HCT116 (cell line): ENCODE results near the gene FOXP2. TPM values are rescaled to one million over a fixed set of nuclear protein-coding genes. Genes with fewer than 3 reads are reported as not detected.

Source experiments
- ATAC-seq: fragments of 200-7000 bp; cut with Tn5 transposase; 2 replicates; pipeline ENCODE4 v1.9.1; 2020; ENCODE audit warnings: mild to moderate bottlenecking, moderate library complexity
- BruUV-seq: library from RNA; stranded (reverse); fragments of 400-500 nt; replicated peaks from 2 replicates; lab custom pipeline; 2021; lab: Mats Ljungman, UMichigan
- CTCF ChIA-PET: fragments of 300-600 bp; sonication (Branson Sonifier 250); formaldehyde crosslinking; loops from one replicate; lab custom pipeline; 2021; ENCODE audit warnings: antibody characterized with exemption; lab: Charles Lee
- POLR2A ChIA-PET: fragments of 300-600, 350-600 bp; sonication (Branson Sonifier 250); formaldehyde crosslinking; loops from one replicate; lab custom pipeline; 2021; ENCODE audit warnings: antibody characterized with exemption; lab: Charles Lee
- RAD21 ChIA-PET, 2 experiments: fragments of 300-600 bp; sonication (Branson Sonifier 250); formaldehyde crosslinking; loops; one replicate each; lab custom pipeline; 2023; ENCODE audit warnings: low total read pairs in 2 of 2; ENCODE audit not compliant: uncharacterized antibody in 2 of 2, unreplicated experiment in 2 of 2, low non-redundant PET in 1 of 2; lab: Charles Lee
- DNase-seq: peaks from one replicate; pipeline ENCODE4 v3.0.0-alpha.2; 2010; ENCODE audit warnings: low read depth, low spot score
- H2AFZ ChIP-seq: fragments of 200-600 bp; shearing (Covaris generic), sonication (generic); 2 replicates; pipeline ENCODE4 v1.6.1; 2017; ENCODE audit warnings: low read depth, mixed run types, mixed read lengths, antibody characterized with exemption, low read length; ENCODE audit not compliant: poor library complexity, severe bottlenecking
- H3K27ac ChIP-seq: 2 replicates; pipeline ENCODE4 v1.5.1; 2012; ENCODE audit warnings: low read depth, low read length
- H3K27me3 ChIP-seq: fragments of 200-600 bp; sonication (generic); 2 replicates; pipeline ENCODE4 v1.6.1; 2016; ENCODE audit warnings: mixed run types, low read length, mixed read lengths; ENCODE audit not compliant: insufficient read depth
- H3K36me3 ChIP-seq, 2 experiments: fragments of 200-500 bp in 1 of 2; fragments of 200-600 bp in 1 of 2; sonication (Bioruptor generic) in 1 of 2; sonication (generic) in 1 of 2; 2 replicates each; pipeline versions ENCODE4 v1.5.1 to v1.6.1; 2014 to 2016; ENCODE audit warnings: low read length in 2 of 2, inconsistent platforms in 1 of 2, mixed read lengths in 1 of 2, mixed run types in 1 of 2; ENCODE audit not compliant: insufficient read depth in 2 of 2, control insufficient read depth in 1 of 2
- H3K4me1 ChIP-seq, 2 experiments: fragments of 200-600 bp in 1 of 2; sonication (generic) in 1 of 2; 2 replicates each; pipeline versions ENCODE4 v1.5.1 to v1.6.1; 2012 to 2017; ENCODE audit warnings: low read length in 2 of 2, inconsistent platforms in 1 of 2, mild to moderate bottlenecking in 1 of 2, mixed read lengths in 1 of 2, mixed run types in 1 of 2, moderate library complexity in 1 of 2; ENCODE audit not compliant: insufficient read depth in 2 of 2, control insufficient read depth in 1 of 2
- H3K4me2 ChIP-seq: fragments of 200-600 bp; sonication (generic); 2 replicates; pipeline ENCODE4 v1.6.1; 2017; ENCODE audit warnings: mixed run types, low read length, mixed read lengths
- H3K4me3 ChIP-seq, 2 experiments: fragments of 200-600 bp in 1 of 2; sonication (generic) in 1 of 2; replicated peaks in 1 of 2; 2 replicates each; pipeline ENCODE4 v1.5.1; 2011 to 2016; ENCODE audit warnings: low read length in 2 of 2, control low read depth in 1 of 2, low read depth in 1 of 2, mild to moderate bottlenecking in 1 of 2, mixed read lengths in 1 of 2, mixed run types in 1 of 2
- H3K79me2 ChIP-seq: fragments of 200-600 bp; sonication (generic); 2 replicates; pipeline ENCODE4 v1.6.1; 2017; ENCODE audit warnings: mild to moderate bottlenecking, mixed run types, low read length, moderate library complexity, mixed read lengths; ENCODE audit not compliant: insufficient read depth
- H3K9ac ChIP-seq: fragments of 200-600 bp; sonication (generic); 2 replicates; pipeline ENCODE4 v1.6.1; 2016; ENCODE audit warnings: low read length, mixed read lengths
- H3K9me2 ChIP-seq: fragments of 200-600 bp; sonication (generic), shearing (Covaris generic); 2 replicates; pipeline ENCODE4 v1.6.1; 2017; ENCODE audit warnings: mixed run types, mild to moderate bottlenecking, moderate library complexity; ENCODE audit not compliant: insufficient read depth
- H3K9me3 ChIP-seq, 2 experiments: fragments of 200-500 bp in 1 of 2; fragments of 200-600 bp in 1 of 2; sonication (Bioruptor generic) in 1 of 2; sonication (generic) in 1 of 2; 2 replicates each; pipeline ENCODE4 v1.6.1; 2014 to 2017; ENCODE audit warnings: low read length in 2 of 2, mixed read lengths in 2 of 2, inconsistent platforms in 1 of 2, low read depth in 1 of 2, mild to moderate bottlenecking in 1 of 2, mixed run types in 1 of 2, moderate library complexity in 1 of 2; ENCODE audit not compliant: control insufficient read depth in 1 of 2, insufficient read depth in 1 of 2
- H4K20me1 ChIP-seq: fragments of 200-600 bp; sonication (generic), shearing (Covaris generic); 2 replicates; pipeline ENCODE4 v1.6.1; 2017; ENCODE audit warnings: mixed run types, mild to moderate bottlenecking, moderate library complexity; ENCODE audit not compliant: insufficient read depth
- ATF3 ChIP-seq: IDR thresholded peaks from 2 replicates; pipeline ENCODE4 v1.6.1; 2012
- FOSL1 ChIP-seq: IDR thresholded peaks from 2 replicates; pipeline ENCODE4 v1.6.1; 2012; ENCODE audit warnings: low read depth
- POLR2AphosphoS5 ChIP-seq: IDR thresholded peaks from 2 replicates; pipeline ENCODE4 v1.6.1; 2011; ENCODE audit warnings: mild to moderate bottlenecking, low read depth, low read length, moderate library complexity
- SIN3A ChIP-seq: IDR thresholded peaks from 2 replicates; pipeline ENCODE4 v1.6.1; 2012; ENCODE audit warnings: low read depth
- TCF7L2 ChIP-seq: IDR thresholded peaks from 2 replicates; pipeline ENCODE4 v1.7.0; 2011; ENCODE audit warnings: borderline replicate concordance, inconsistent platforms; ENCODE audit not compliant: insufficient read depth, insufficient read length; ENCODE audit errors: extremely low read depth
- ZFX ChIP-seq: fragments of 450-650 bp; IDR thresholded peaks from 2 replicates; pipeline ENCODE4 v1.6.1; 2017
- intact Hi-C: fragments of 100-400 bp; cut with micrococcal nuclease; formaldehyde crosslinking; loops from 2 replicates; pipeline ENCODE4 v1.10.0; 2022
- total RNA-seq: library from RNA; stranded (reverse); gene quantifications from one replicate; pipeline ENCODE4 v1.2.1, GENCODE V29; 2021; ENCODE audit not compliant: unreplicated experiment

The FOXP2 gene
- total RNA-seq, 1 experiment from 2014 or later, result 2.5 TPM

GRCh38 chr7:114703677-114704076 is 289.1 kb downstream of the FOXP2 start:
- Histone ChIP-seq H3K9me2 (no peaks in the 10 kb centered on the region), H2AFZ (no peak overlapping the region), H3K4me3 (no peak overlapping the region), H3K36me3 (no peaks in the 10 kb centered on the region), H3K9me3 (no peaks in the 10 kb centered on the region), H3K27me3 (no peaks in the 10 kb centered on the region), H3K4me2 (no peak overlapping the region), H3K27ac (no peak overlapping the region), H3K9ac (no peak overlapping the region), H3K79me2 (no peaks in the 10 kb centered on the region), H4K20me1 (no peaks in the 10 kb centered on the region), H3K4me1 (no peaks in the 10 kb centered on the region)
- no TSS peak for BruUV-seq
- no peak for ATAC-seq
- no peak for DNase-seq
- ChIA-PET RAD21 (no interaction called here), POLR2A (no interaction called here), CTCF (no interaction called here)
- intact Hi-C loops, result no loop called here
- TF ChIP-seq POLR2AphosphoS5 (no peak), ZFX (no peak), ATF3 (no peak)

- ATAC-seq, result no peak
- H2AFZ ChIP-seq, result no peak overlapping the region
- intact Hi-C loops, result no loop called here
- RAD21 ChIA-PET, result no interaction called here
- H3K4me2 ChIP-seq, result no peak overlapping the region
- DNase-seq, result no peak
- H3K79me2 ChIP-seq, result no peaks in the 10 kb centered on the region
- H3K27me3 ChIP-seq, result no peaks in the 10 kb centered on the region
- H3K9me3 ChIP-seq, result no peaks in the 10 kb centered on the region
- H3K4me1 ChIP-seq, result no peaks in the 10 kb centered on the region
- CTCF ChIA-PET, result no interaction called here
- POLR2A ChIA-PET, result no interaction called here
- no peak overlapping the region for H3K27ac ChIP-seq
- H3K9ac ChIP-seq, result no peak overlapping the region
- no peaks in the 10 kb centered on the region for H4K20me1 ChIP-seq
- no peaks in the 10 kb centered on the region for H3K36me3 ChIP-seq
- no peaks in the 10 kb centered on the region for H3K9me2 ChIP-seq
- no peak for TF ChIP-seq SIN3A
- no peak for TF ChIP-seq TCF7L2
- no peak for TF ChIP-seq FOSL1
- H3K4me3 ChIP-seq, result no peak overlapping the region
- BruUV-seq, result no TSS peak
Measured at GRCh38 chr7:114708646-114709045, 294.0 kb downstream of the FOXP2 start.
